ENCODE measurements around the gene CASP4.
"Not testable (repeated sequence)": the region's sequence is repeated elsewhere in the genome, so short reads cannot be mapped to it uniquely, and the experiment has no call there.

CASP4 gene

DNA sequence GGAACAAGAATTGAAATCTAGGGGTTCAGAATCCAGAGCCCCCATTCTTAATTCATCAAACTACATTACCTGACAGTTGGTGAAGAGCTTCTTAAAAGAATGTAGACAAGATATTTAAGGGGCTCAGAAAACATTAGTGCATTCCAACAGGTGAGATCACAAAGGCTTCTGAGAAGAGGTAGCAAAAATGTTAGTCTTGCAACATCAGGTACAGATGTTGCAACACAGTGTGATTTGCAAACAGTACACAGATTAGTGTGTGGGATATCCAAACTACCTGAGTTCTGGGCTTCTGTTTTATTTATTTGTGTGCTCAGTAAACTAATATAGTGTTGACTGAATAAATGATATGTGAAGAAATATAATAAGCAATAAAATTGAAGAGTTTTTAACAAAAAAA, 11.8 kb downstream of the CASP4 start:
- DNase-seq (ENCODE audit: low spot score), result no peak

DNA sequence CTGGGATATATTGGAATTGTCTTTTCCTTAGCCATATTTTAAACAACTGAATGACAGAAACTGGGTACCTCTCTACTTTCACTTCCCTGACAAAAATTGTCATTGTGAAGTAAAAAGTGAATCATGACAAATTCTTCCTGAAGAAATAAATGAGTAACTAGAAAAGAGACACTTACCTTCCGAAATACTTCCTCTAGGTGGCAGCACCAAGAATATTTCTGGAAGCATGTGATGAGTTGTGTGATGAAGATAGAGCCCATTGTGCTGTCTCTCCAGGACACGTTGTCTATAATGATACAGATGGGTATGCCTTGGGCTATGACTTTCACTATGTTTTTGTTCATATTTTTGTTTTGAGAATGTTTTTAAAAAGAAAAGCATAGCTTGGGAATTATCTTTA, 21.5 kb downstream of the CASP4 start:
- DNase-seq (ENCODE audit: low spot score), result peak; percentile 40

DNA sequence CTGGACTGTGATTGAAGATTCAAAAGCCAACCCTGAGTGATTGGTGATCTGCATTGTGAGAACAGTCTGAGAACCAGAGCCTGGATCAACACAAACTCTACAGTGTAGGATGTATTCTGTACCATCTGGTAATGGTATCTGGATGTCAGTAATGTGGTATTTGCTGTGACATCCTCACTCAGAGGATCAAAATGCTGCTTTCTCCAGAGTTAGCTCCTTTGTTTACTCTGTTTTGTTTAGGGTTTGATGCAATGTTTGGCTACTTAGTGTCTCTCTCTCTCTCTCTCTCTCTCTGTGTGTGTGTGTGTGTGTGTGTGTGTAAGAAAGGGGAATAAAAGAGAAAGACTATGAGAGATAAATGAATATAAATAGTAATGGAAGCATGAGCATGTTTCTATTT, 24.3 kb downstream of the CASP4 start:
- no peak for DNase-seq (ENCODE audit: low spot score)

DNA sequence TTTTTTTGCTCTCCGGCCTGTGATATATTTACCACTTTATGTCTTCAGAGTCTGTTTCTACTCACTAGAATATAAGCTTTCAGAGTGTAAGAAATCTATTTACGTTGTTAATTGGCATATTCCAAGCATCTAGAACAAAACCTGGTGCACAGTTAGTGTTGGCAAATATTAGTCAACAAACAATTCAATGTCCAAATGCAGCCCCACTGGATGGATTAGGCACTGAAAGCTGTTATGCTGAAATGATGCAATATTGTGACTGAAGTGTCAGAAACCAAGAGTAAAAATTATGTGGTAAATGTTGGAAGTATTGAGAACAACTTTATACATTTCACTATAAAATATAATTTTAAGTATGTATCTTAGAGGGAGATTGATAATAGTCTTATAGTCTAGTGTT, 24.8 kb downstream of the CASP4 start:
- DNase-seq (ENCODE audit: low spot score), result no peak

DNA sequence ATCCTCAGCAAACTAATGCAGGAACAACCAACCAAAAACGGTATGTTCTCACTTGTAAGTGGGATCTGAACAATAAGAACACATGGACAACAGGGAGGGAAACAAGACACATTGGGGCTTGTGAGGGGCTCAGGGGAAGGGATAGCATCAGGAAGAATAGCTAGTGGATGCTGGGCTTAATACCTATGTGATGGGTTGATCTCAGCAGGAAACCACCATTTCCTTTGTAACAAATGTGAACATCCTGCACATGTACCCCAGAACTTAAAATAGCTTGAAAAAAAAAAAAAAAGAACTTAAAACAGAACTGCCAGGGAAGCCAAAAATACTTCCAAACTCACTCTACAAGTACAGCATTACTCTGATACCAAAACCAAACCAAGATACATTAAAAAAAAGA, 33.8 kb downstream of the CASP4 start:
- DNase-seq (ENCODE audit: low spot score), result no peak

DNA sequence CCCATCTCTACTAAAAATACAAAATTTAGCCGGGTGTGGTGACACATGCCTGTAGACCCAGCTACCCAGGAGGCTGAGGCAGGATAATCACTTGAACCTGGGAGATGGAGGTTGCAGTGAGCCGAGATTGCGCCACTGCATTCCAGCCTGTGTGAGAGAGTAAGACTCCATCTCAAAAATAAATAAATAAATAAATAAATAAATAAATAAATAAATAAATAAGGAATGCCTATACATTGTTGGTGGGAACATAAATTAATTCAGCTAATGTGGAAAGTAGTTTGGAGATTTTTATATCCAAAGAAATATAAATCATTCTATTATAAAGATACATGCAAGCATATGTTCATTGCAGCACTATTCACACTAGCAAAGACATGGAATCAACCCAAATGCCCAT, 34.3 kb downstream of the CASP4 start:
- not testable (repeated sequence) for DNase-seq (ENCODE audit: low spot score)

DNA sequence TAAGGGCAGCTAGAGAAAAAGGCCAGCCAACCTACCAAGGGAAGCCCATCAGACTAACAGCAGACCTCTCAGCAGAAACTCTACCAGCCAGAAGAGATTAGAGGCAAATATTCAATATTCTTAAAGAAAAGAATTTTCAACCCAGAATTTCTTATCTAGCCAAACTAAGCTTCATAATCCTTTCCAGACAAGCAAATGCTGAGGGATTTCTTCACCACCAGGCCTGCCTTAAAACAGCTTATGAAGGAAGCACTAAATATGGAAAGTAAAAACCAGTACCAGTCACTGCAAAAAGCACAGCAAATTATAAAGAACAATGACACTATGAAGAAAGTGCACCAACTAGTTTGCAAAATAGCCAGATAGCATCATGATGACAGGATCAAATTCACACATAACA, 39.6 kb downstream of the CASP4 start:
- no peak for DNase-seq (ENCODE audit: low spot score)

DNA sequence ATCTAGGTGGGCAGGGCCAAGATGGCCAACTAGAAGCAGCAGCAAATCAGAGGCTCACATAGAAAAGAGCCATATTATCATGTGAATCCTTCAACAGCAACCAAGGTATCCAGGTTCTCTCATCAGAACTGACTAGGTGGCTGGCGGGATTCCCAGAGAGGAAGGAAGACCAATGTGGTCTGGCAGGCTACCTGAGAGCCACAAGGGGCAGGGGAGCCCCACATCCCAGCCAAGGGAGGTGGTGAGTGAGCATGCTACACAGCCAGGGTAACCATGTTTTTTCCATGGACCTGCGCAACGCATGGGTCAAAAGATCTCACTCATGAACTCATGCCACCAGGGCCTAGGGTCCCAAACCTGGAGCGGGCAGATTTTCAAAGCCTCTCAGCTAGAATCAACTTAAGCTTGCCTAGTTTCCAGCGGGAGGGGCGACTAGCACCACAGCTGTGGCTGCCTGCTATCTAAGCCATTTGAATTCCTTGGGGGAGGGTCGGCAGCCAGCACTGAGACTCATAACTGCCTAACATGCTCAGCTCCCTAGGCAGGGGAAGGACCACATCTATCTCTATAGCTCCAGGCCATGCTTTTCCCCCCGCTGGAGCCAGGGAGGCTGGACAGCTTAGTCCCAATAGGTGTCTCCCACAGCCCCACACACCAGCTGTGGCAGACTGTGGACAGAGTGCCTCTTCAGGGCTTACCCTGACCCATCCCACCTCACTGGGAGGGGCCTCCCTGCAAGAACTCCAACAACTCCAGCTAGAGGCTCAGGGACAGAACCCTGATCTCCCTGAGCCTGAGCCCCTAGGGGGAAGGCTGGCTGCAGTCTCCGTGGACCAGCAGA, 41.4 kb downstream of the CASP4 start:
- DNase-seq (ENCODE audit: low spot score), result no peak

DNA sequence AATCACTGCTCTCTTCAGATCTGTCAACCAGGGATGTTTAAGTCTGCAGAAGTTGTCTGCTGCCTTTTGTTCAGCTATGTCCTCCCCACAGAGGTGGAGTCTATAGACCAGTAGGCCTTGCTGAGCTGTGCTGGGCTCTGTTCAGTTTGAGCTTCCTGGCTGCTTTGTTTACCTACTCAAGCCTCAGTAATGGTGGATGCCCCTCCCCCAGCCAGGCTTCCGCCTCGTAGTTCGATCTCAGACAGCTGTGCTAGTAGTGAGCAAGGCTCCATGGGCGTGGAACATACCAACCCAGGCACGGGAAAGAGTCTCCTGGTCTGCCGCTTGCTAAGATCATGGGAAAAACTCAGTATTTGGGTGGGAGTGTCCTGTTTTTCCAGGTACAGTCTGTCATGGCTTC, 42.5 kb downstream of the CASP4 start:
- no peak for DNase-seq (ENCODE audit: low spot score)

DNA sequence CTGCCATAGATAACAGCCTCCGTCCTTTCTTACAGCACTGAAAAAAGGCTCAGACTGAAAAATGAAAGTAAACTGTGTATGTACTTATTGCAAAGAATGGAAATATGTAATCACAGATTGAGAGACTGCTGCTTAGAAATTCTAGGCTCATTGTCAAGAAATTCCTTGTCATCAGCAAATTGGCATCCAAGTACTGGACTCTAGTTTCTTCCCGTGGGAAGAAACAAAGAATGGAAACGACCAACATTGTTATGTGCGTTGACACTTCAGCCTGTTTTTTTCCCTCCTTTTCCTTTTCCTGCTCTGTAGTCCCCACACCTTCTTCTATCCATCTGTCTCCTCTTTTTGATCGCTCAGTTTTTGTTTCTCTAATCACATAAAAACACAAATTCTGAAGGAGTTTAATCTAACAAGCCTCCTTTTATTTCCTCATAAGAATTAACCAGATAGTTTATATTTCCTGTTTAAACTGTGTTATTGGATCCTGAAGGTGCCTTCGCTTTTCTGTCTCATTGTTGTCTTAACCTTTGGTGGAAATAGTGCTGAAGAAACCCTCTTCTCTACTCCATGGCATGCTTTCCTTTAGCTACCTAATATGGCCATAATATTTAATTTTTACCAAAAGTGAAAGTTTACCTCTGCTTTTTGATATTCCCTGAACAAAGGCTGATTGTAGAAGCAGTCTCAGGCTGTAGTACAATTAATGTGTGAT, 50.1 kb downstream of the CASP4 start:
- peak; percentile 44 for DNase-seq (ENCODE audit: low spot score)

DNA sequence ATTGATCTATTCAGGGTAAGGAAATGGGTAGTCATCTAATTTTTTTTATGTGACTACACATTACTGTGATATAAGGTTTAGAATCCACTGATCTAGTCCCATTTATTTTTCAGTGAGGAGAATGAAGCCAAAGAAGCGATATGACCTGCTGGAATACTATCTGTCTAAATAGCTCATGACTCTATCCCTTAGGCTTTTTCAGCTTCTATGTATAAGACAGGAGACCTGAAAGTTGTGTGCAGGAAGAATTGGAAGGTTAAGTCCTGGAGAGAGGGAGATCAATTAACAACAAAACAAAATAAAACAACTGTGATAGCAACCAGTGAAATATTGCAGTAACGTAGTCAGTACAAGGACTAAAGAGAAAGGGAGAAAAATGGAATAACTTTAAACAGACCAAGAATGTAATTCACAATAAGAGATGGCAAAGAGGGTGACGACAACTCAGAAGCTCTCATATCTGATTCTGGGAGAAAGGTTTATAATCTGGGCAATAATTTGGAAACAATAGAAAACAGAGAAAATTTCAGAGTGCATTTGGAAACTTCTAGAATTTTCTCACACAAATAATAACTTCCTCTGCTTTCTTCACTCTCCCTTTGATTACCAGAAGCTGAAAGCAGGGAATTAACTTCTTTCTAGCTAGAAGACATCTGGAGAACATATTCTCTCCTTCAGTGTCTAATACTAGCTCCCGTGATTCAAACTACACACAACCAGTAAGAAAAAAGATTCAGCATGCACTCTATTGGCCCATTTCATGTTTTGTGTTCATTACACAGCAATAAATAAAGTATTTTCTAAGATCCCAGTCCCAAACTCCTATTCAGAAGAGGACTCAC, 50.9 kb downstream of the CASP4 start:
- no peak for DNase-seq (ENCODE audit: low spot score)

DNA sequence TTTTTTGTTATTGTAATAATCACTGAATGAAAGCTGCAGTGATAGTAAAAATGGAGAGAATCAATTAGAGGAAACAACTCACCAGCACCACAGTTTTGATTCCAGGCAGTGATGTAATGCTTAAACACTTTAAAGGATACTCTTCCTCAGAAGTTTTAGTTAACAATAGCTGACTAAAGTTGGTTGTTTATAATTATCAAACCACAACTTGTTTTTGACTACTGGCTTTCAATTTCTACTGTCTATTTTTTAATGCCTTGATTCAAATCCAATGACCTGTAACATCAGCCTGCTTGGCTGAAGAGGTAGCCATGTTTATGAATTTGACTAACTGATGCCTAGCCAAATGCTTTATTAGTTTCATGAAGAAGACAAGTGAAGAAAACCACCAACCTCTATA, 51.9 kb downstream of the CASP4 start:
- DNase-seq (ENCODE audit: low spot score), result no peak

DNA sequence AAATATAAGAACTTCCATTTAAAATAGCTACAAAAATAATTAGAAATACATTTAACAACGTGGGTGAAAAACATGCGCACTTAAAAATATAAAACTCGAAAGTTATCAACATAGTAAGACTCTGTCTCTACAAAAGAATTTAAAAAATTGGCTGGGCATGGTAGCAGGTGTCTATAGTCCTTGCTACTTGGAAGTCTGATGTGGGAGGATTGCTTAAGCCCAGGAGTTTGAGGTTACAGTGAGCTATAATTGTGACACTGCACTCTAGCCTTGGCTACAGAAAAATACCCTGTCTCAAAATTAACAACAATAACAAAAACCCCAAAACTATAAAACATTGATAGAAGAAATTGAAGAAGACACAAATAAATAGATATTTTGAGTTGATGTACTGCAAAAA, 56.3 kb downstream of the CASP4 start:
- DNase-seq (ENCODE audit: low spot score), result no peak

DNA sequence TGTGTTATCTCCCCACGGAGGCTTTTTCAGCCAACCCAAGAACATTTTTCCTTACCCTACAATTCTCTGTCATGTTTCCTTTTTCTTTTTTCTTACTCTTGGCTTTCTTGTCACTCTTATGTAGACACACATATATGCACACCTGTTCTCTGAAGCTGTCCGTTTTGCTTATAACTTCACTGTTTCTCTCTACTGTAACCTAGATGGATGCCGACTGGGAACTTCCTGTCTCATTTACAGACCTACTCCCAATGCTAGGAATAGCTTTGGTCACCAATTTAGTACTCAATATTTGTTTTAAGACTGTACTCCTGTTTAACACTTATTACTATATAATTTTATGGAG, 60.2 kb downstream of the CASP4 start:
- no peak for DNase-seq (ENCODE audit: low spot score)

DNA sequence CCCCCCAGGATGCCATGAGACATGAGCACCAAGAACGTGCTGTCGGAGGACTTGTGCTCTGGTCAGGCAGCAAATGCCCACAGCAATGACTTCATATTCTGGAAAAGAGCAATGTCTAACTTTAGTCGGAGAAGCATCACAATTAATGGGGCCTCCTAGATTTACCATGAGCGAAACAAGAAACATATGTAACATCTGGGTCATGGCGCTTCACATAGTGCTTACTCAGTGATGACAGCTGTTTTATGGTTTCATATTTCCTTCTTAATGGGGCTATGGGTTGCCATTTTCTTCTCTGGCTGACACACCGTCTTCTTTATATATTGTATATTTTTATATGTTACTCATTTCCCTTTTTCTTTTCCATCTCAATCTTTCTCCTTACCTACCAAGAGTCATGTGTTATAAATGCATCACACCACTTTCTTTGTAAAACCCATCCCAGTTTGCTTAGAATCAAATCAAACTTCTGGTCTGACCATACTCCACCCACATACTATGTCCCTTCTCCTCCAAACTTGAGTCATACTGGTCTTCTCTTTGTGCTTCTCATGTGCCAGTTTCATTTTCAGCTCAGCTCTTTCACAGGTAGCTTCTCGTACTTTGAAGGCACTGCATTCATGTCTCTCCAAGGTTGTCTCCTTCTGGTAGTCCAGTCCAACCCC, 60.7 kb downstream of the CASP4 start:
- no peak for DNase-seq (ENCODE audit: low spot score)

DNA sequence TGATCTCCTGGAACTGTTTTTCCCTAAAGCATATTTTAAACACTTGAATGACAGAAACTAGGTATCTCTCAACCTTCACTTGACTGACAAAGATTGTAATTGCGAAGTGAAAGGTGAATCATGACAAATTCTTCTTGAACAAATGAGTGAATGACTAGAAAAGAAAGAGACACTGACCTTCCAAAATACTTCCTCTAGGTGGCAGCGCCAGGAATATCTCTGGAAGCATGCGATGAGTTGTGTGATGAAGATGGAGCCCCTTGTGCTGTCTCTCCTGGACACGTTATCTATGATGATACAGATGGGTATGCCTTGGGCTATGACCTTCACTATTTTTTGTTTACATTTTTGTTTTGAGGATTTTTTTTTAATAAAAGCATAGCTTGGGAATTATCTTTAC, 63.1 kb downstream of the CASP4 start:
- DNase-seq (ENCODE audit: low spot score), result no peak

DNA sequence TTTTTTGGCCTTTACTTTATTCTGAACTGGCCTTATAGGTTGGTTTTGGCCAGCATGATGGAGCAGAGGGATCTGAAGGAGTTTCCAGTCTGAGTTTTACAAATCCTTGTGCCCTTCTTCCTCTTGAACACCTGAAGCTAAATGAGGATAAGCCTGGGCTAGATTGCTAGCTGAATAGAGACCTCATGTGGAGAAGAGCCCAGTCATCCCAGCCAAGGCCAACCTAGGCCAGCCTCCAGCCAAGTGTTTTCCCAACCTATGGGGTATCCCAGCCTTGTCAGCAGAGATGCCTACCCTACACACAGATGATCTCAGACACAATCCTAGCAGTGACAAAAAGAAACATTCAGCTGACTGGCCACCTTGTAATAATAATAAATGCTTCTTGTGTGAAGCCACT, 69.1 kb downstream of the CASP4 start:
- no peak for DNase-seq (ENCODE audit: low spot score)

DNA sequence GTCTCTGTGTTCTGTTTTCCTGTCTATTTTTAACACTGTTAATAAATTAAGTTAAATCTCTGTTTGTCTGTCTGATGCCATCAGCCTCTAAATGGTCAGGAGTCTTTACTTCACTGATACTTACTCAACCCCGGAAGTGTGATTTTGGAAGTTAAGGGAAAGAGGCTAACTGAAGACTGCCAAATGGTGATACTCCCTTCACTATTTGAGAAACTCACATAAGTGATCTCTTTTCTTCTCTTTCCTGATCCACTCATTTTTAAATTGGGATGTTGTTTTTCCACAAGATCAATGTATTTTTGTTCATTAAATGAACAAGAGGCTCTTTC, 69.7 kb downstream of the CASP4 start:
- DNase-seq (ENCODE audit: low spot score), result no peak

DNA sequence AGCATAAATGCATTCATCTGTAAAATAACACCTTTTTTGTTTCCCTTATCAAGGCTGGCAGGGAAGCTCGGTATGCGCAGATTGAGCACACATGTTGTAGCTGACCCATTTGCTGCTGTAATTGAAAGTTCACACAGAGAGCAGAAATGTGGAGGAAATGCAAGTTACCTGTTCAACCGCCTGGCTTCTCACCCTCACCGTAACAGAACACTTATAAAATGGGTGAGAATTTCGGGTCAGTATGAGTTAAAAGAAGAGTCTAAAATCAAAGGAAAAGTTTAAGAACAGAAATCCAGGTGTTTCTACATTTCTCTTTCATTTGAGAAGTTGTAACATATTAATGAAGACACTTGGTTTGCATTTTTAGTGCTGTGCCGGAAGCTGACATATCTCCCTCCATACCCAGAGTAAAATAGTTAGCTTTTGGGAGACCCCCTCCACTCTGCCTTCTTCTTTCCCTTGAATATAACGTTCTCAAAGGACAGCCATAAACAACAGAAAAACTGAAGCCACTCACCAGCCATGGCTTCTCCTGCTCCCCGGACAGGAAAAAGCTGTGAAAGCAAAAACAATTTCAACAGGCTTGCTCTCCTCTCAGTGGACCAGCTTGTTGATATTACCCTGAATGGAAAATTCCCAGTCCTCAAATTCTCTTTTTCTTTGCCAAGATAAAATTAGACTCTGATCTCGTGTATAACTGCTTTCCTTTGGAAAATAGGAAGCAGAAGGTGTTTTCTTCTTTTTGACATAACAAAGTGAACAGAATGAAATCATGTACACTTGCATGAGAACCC, 70.3 kb downstream of the CASP4 start, which contains the start of gene CASP12:
TSS of gene CASP12 (minus strand) at position 570 of the 794 bp plus-strand sequence.
- DNase-seq (ENCODE audit: low spot score), result no peak

DNA sequence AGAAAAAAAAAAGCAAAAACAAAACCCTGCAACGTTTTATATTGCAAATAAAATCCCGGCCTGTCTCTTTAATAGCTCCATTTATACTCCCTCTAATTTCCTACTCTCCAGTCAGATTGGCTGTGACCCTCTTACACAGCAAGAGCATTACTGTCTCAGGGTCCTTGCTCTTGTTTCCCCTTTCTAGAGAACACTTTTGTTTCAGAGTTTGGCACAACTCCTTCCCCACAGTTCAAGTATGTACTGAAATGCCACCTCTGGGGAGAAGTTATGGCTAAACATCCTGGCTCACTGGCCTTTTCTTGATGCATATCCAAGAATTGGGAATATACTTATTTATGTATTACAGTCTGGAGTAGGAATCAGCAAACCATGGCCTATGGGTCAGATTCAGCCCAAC, 72.7 kb downstream of the CASP4 start:
- DNase-seq (ENCODE audit: low spot score), result no peak

DNA sequence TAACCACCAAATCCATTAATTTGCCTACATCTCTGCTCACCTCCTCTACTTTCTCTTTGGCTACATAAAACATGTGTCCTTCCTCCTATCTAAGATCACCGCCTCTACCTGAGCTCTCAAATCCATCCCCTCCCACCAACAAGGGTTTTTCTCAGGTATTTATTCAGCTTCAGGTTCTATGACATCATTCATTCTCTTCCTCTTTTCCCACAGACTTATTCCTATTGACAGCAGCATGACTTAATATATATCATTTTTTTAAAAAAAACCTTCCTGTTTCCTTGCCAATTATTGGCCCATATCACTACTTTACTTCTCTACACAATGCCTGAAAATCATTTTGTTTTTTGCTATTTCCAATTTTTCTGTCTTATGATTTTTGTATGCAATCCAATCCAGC, 74.5 kb downstream of the CASP4 start:
- no peak for DNase-seq (ENCODE audit: low spot score)

Measured in AG20443 (cell line).